OCI-LY7 (cell line): ENCODE data around the gene TYW1B. TPM values are rescaled to one million over a fixed set of nuclear protein-coding genes. Genes with fewer than 3 reads are reported as not detected.
"Not testable (repeated sequence)": the region's sequence is repeated elsewhere in the genome, so short reads cannot be mapped to it uniquely, and the experiment has no call there.

Experiments used
- BruUV-seq: library from RNA; stranded (reverse); fragments of 400-500 nt; replicated peaks from 2 replicates; lab custom pipeline; 2021; lab: Mats Ljungman, UMichigan
- CTCF ChIA-PET: fragments of 300-600 bp; sonication (Branson Sonifier 250); formaldehyde crosslinking; loops from one replicate; lab custom pipeline; 2022; ENCODE audit warnings: antibody characterized with exemption; ENCODE audit not compliant: unreplicated experiment; lab: Charles Lee
- POLR2A ChIA-PET: fragments of 300-600 bp; sonication (Branson Sonifier 250); formaldehyde crosslinking; loops from one replicate; lab custom pipeline; 2022; ENCODE audit warnings: antibody characterized with exemption; lab: Charles Lee
- DNase-seq: peaks from one replicate; pipeline ENCODE4 v3.0.0-alpha.2; 2015; ENCODE audit warnings: low spot score
- H2AFZ ChIP-seq: fragments of 200-600 bp; sonication (generic), shearing (Covaris generic); 2 replicates; pipeline ENCODE4 v1.6.1; 2014; ENCODE audit warnings: mild to moderate bottlenecking, antibody characterized with exemption, low read length, moderate library complexity
- H3K27ac ChIP-seq: fragments of 200-600 bp; sonication (generic); 2 replicates; pipeline ENCODE4 v1.5.1; 2014; ENCODE audit warnings: mixed run types, low read depth, mild to moderate bottlenecking, moderate library complexity, low read length, inconsistent platforms; ENCODE audit not compliant: poor library complexity, severe bottlenecking
- H3K36me3 ChIP-seq: fragments of 200-600 bp; sonication (generic); 2 replicates; pipeline ENCODE4 v1.6.1; 2014; ENCODE audit warnings: mild to moderate bottlenecking, antibody characterized with exemption, low read length, moderate library complexity, mixed read lengths; ENCODE audit not compliant: insufficient read depth
- H3K4me1 ChIP-seq: fragments of 200-600 bp; sonication (generic); 2 replicates; pipeline ENCODE4 v1.5.1; 2014; ENCODE audit warnings: mild to moderate bottlenecking, low read length; ENCODE audit not compliant: insufficient read depth, poor library complexity, severe bottlenecking
- H3K4me2 ChIP-seq: fragments of 200-600 bp; sonication (generic); 2 replicates; pipeline ENCODE4 v1.6.1; 2014; ENCODE audit warnings: mild to moderate bottlenecking, low read length
- H3K4me3 ChIP-seq: fragments of 200-600 bp; sonication (generic); 2 replicates; pipeline ENCODE4 v1.5.1; 2014; ENCODE audit warnings: mild to moderate bottlenecking, low read depth, low read length; ENCODE audit not compliant: poor library complexity, severe bottlenecking
- H3K79me2 ChIP-seq: fragments of 200-600 bp; sonication (generic); 2 replicates; pipeline ENCODE4 v1.6.1; 2016; ENCODE audit warnings: low read depth, mild to moderate bottlenecking, low read length, moderate library complexity, mixed read lengths; ENCODE audit not compliant: insufficient read depth
- H3K9me2 ChIP-seq: fragments of 200-600 bp; sonication (generic); 2 replicates; pipeline ENCODE4 v1.6.1; 2016; ENCODE audit warnings: mild to moderate bottlenecking, low read length, mixed read lengths; ENCODE audit not compliant: insufficient read depth
- H3K9me3 ChIP-seq: fragments of 200-600 bp; sonication (generic); 2 replicates; pipeline ENCODE4 v1.6.1; 2014; ENCODE audit warnings: mild to moderate bottlenecking, mixed run types, low read length, mixed read lengths
- H4K20me1 ChIP-seq: fragments of 200-600 bp; sonication (generic); 2 replicates; pipeline ENCODE4 v1.6.1; 2014; ENCODE audit warnings: mild to moderate bottlenecking, antibody characterized with exemption, low read length, moderate library complexity, mixed read lengths; ENCODE audit not compliant: insufficient read depth
- CTCF ChIP-seq: fragments of 200-600 bp; sonication (generic); conservative IDR thresholded peaks from 2 replicates; pipeline ENCODE4 v1.5.1; 2014; ENCODE audit warnings: mild to moderate bottlenecking, antibody characterized with exemption, low read length, moderate library complexity, mixed read lengths
- EZH2phosphoT487 ChIP-seq: fragments of 200-600 bp; sonication (generic); IDR thresholded peaks from 2 replicates; pipeline ENCODE4 v1.6.1; 2018; ENCODE audit warnings: low read depth, borderline replicate concordance, mild to moderate bottlenecking, mixed run types, antibody characterized with exemption, low read length, moderate library complexity, mixed read lengths
- intact Hi-C: fragments of 100-400 bp; cut with micrococcal nuclease; formaldehyde crosslinking; loops from one replicate; pipeline ENCODE4 v1.10.0; 2022; ENCODE audit not compliant: unreplicated experiment
- total RNA-seq, 2 experiments: library from RNA; depleted of rRNA in 1 of 2; stranded (reverse); fragments of >200 nt in 1 of 2; shearing (Covaris generic) in 1 of 2; gene quantifications; 2 replicates each; pipeline ENCODE4 v1.2.3, GENCODE V29; 2014 to 2022

Gene TYW1B
- total RNA-seq, 2 experiments from 2014 or later: 5.1 to 7.2 TPM

GRCh38 chr7:72717252-72717774, 110.7 kb downstream of the TYW1B start:
- DNase-seq, H3K36me3 ChIP-seq, H2AFZ ChIP-seq, intact Hi-C loops, CTCF ChIA-PET, H3K9me3 ChIP-seq, H4K20me1 ChIP-seq, H3K27ac ChIP-seq, H3K79me2 ChIP-seq, H3K4me3 ChIP-seq, H3K4me1 ChIP-seq, BruUV-seq, H3K4me2 ChIP-seq, H3K9me2 ChIP-seq, POLR2A ChIA-PET: not testable (repeated sequence)

- H3K27ac ChIP-seq, CTCF ChIA-PET, DNase-seq, H3K4me2 ChIP-seq, POLR2A ChIA-PET, H2AFZ ChIP-seq, H3K79me2 ChIP-seq, H3K9me3 ChIP-seq, H3K4me3 ChIP-seq, H4K20me1 ChIP-seq, H3K9me2 ChIP-seq, BruUV-seq, intact Hi-C loops, H3K36me3 ChIP-seq, H3K4me1 ChIP-seq: not testable (repeated sequence)
These were observed 116.1 kb downstream of the TYW1B start for GRCh38 chr7:72711927-72712326.

GRCh38 chr7:72710983-72711382, 117.0 kb downstream of the TYW1B start:
- ChIA-PET POLR2A (no interaction called here), CTCF (no interaction called here)
- Histone ChIP-seq H3K4me1 (no peaks in the 10 kb centered on the region), H3K4me2 (no peak overlapping the region), H2AFZ (no peak overlapping the region), H3K4me3 (no peak overlapping the region), H3K79me2 (no peaks in the 10 kb centered on the region), H3K9me3 (no peaks in the 10 kb centered on the region), H4K20me1 (no peaks in the 10 kb centered on the region), H3K36me3 (no peaks in the 10 kb centered on the region; the same call in 1 of the 2 replicates), H3K9me2 (no peaks in the 10 kb centered on the region), H3K27ac (no peak overlapping the region)
- BruUV-seq: no TSS peak
- intact Hi-C loops: no loop called here
- no peak for TF ChIP-seq EZH2phosphoT487
- TF ChIP-seq CTCF: no peak
- no peak for DNase-seq

- Histone ChIP-seq H4K20me1 (no peaks in the 10 kb centered on the region), H3K9me3 (no peaks in the 10 kb centered on the region), H3K79me2 (no peaks in the 10 kb centered on the region), H3K27ac (no peak overlapping the region), H3K9me2 (no peaks in the 10 kb centered on the region), H3K4me3 (no peak overlapping the region), H3K4me1 (no peaks in the 10 kb centered on the region), H3K4me2 (no peak overlapping the region), H2AFZ (no peak overlapping the region), H3K36me3 (no peaks in the 10 kb centered on the region; the same call in 1 of the 2 replicates)
- DNase-seq: no peak
- TF ChIP-seq EZH2phosphoT487 (no peak), CTCF (no peak)
- CTCF ChIA-PET: no interaction called here
- no TSS peak for BruUV-seq
- intact Hi-C loops: no loop called here
- POLR2A ChIA-PET: no interaction called here
These were observed 118.1 kb downstream of the TYW1B start for GRCh38 chr7:72709909-72710308.

GRCh38 chr7:72708371-72709050, 119.5 kb downstream of the TYW1B start:
- H2AFZ ChIP-seq, H3K27ac ChIP-seq, H3K9me3 ChIP-seq, H3K36me3 ChIP-seq, POLR2A ChIA-PET, H3K79me2 ChIP-seq, CTCF ChIA-PET, H3K4me3 ChIP-seq, intact Hi-C loops, DNase-seq, H3K4me1 ChIP-seq, H3K4me2 ChIP-seq, H3K9me2 ChIP-seq, H4K20me1 ChIP-seq, BruUV-seq: not testable (repeated sequence)
